OCI-LY1 (cell line): ENCODE data around the gene CLEC19A.

Experiments
- H2AFZ ChIP-seq: fragments of 200-600 bp; sonication (generic), shearing (Covaris generic); 2 replicates; pipeline ENCODE4 v1.6.0; 2014; ENCODE audit warnings: antibody characterized with exemption, mild to moderate bottlenecking, low read length
- H3F3A ChIP-seq: fragments of 200-600 bp; sonication (generic), shearing (Covaris generic); 2 replicates; pipeline ENCODE4 v1.6.0; 2014; ENCODE audit warnings: mild to moderate bottlenecking, antibody characterized with exemption, low read length, moderate library complexity; ENCODE audit not compliant: insufficient read depth
- H3K27ac ChIP-seq: fragments of 200-600 bp; sonication (generic); 2 replicates; pipeline ENCODE4 v1.5.1; 2014; ENCODE audit warnings: low read length, mixed run types, mild to moderate bottlenecking, low read depth; ENCODE audit not compliant: poor library complexity, severe bottlenecking
- H3K27me3 ChIP-seq: fragments of 200-600 bp; sonication (generic); 2 replicates; pipeline ENCODE4 v1.6.0; 2014; ENCODE audit warnings: antibody characterized with exemption, mild to moderate bottlenecking, low read length, moderate library complexity; ENCODE audit not compliant: insufficient read depth
- H3K36me3 ChIP-seq: fragments of 200-600 bp; sonication (generic); 2 replicates; pipeline ENCODE4 v1.6.1; 2014; ENCODE audit warnings: mild to moderate bottlenecking, antibody characterized with exemption, low read length, moderate library complexity, mixed read lengths; ENCODE audit not compliant: insufficient read depth
- H3K4me1 ChIP-seq: fragments of 200-600 bp; sonication (generic); 2 replicates; pipeline ENCODE4 v1.5.1; 2014; ENCODE audit warnings: mild to moderate bottlenecking, low read length, moderate library complexity; ENCODE audit not compliant: insufficient read depth, severe bottlenecking
- H3K4me2 ChIP-seq: fragments of 200-600 bp; sonication (generic), shearing (Covaris generic); 2 replicates; pipeline ENCODE4 v1.6.1; 2014; ENCODE audit warnings: low read length
- H3K4me3 ChIP-seq: fragments of 200-600 bp; sonication (generic); 2 replicates; pipeline ENCODE4 v1.5.1; 2014; ENCODE audit warnings: low read length, low read depth, mild to moderate bottlenecking, mixed read lengths; ENCODE audit not compliant: poor library complexity, severe bottlenecking
- H3K79me2 ChIP-seq: fragments of 200-600 bp; shearing (Covaris generic); 2 replicates; pipeline ENCODE4 v1.6.1; 2016; ENCODE audit warnings: mixed run types, low read length, mixed read lengths; ENCODE audit not compliant: insufficient read depth
- H3K9ac ChIP-seq: fragments of 200-600 bp; sonication (generic), shearing (Covaris generic); 2 replicates; pipeline ENCODE4 v1.6.1; 2014; ENCODE audit warnings: mild to moderate bottlenecking, low read length, mixed read lengths
- H3K9me2 ChIP-seq: fragments of 200-600 bp; sonication (generic), shearing (Covaris generic); 2 replicates; pipeline ENCODE4 v1.6.1; 2014; ENCODE audit warnings: low read depth, mild to moderate bottlenecking, low read length, mixed read lengths
- H3K9me3 ChIP-seq: fragments of 200-600 bp; shearing (Covaris generic); 2 replicates; pipeline ENCODE4 v1.6.1; 2014; ENCODE audit warnings: low read length, mixed read lengths
- H4K20me1 ChIP-seq: fragments of 200-600 bp; sonication (generic), shearing (Covaris generic); 2 replicates; pipeline ENCODE4 v1.6.0; 2016; ENCODE audit warnings: mild to moderate bottlenecking, low read length; ENCODE audit not compliant: insufficient read depth
- EZH2 ChIP-seq: fragments of 200-600 bp; sonication (generic), shearing (Covaris generic); IDR thresholded peaks from 2 replicates; pipeline ENCODE4 v1.8.0; 2017; ENCODE audit warnings: borderline replicate concordance, mixed run types, mild to moderate bottlenecking, antibody characterized with exemption, low read length, moderate library complexity, mixed read lengths
- TF ChIP-seq, protein P1 (sequence below): fragments of 200-600 bp; sonication (generic), shearing (Covaris generic); IDR thresholded peaks from 2 replicates; pipeline ENCODE4 v1.5.1; 2017; ENCODE audit warnings: mild to moderate bottlenecking, antibody characterized with exemption, low read length, moderate library complexity, mixed read lengths

The CLEC19A gene

DNA sequence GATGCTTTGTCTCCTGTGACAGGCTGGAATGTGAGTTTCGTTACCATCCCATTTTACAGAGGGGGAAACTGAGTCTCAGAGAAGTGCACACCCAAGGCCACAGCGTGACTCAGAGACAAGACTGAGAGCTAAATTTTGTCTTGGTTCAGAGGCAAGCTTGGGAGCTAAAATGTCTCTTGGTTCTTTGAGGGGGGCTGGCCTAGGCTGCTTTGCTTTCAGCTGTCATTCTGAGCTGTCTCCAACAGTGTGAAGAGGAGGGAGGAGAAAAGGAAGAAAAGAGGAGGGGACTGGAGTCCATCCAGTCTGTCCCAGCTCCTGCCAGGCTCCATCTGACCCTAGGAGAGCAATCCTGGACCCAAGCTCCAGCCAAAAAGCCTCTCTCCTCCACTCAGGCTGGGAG is at the start of gene CLEC19A:
CLEC19A (plus strand) TSS at position 301 of the 400 bp plus-strand sequence. CDS start 121 bp downstream, outside the sequence.
- H3K9ac ChIP-seq = no peak within 1 kb of the TSS
- no peaks in the 10 kb centered on the region for H3K27me3 ChIP-seq
- no peak within 1 kb of the TSS for H2AFZ ChIP-seq
- TF ChIP-seq EZH2 = no peak
- TF ChIP-seq, protein P1, sequence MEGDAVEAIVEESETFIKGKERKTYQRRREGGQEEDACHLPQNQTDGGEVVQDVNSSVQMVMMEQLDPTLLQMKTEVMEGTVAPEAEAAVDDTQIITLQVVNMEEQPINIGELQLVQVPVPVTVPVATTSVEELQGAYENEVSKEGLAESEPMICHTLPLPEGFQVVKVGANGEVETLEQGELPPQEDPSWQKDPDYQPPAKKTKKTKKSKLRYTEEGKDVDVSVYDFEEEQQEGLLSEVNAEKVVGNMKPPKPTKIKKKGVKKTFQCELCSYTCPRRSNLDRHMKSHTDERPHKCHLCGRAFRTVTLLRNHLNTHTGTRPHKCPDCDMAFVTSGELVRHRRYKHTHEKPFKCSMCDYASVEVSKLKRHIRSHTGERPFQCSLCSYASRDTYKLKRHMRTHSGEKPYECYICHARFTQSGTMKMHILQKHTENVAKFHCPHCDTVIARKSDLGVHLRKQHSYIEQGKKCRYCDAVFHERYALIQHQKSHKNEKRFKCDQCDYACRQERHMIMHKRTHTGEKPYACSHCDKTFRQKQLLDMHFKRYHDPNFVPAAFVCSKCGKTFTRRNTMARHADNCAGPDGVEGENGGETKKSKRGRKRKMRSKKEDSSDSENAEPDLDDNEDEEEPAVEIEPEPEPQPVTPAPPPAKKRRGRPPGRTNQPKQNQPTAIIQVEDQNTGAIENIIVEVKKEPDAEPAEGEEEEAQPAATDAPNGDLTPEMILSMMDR = no peak
- no peaks in the 10 kb centered on the region for H3K4me1 ChIP-seq
- H3K9me2 ChIP-seq = no peaks in the 10 kb centered on the region
- no peaks in the 10 kb centered on the region for H3K36me3 ChIP-seq
- H3K4me3 ChIP-seq = no peak within 1 kb of the TSS
- H4K20me1 ChIP-seq = no peaks in the 10 kb centered on the region
- no peak within 1 kb of the TSS for H3K27ac ChIP-seq
- H3K4me2 ChIP-seq = no peak within 1 kb of the TSS
- H3K79me2 ChIP-seq = no peaks in the 10 kb centered on the region
- no peaks in the 10 kb centered on the region for H3F3A ChIP-seq
- no peaks in the 10 kb centered on the region for H3K9me3 ChIP-seq

DNA sequence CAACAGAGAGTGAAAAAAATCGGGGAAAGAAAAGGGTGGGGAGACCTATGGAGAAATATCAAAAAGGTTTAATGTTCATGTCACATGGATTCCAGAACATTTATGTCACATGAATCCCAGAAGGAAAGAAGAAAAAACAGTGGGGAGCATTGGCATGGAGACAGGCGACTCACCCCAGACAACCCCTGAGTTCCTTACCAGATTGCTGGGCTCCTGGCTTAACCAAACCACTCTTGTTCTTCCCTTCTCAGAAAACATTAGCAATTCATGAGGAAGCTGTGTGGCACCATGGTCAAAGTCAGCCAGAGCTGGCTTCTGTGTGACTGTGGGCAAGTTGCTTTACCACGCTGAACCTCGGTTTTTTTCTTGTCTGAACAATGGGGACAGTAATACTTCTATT is 49.6 kb upstream of the CLEC19A start:
- Histone ChIP-seq H4K20me1 (no peaks in the 10 kb centered on the region), H3K4me1 (no peaks in the 10 kb centered on the region), H3K9me2 (no peaks in the 10 kb centered on the region), H3K9me3 (peaks cover 14% of the 10 kb centered on the region), H3K27ac (no peak overlapping the region), H3K9ac (no peak overlapping the region), H3K27me3 (no peaks in the 10 kb centered on the region), H3K79me2 (no peaks in the 10 kb centered on the region), H3F3A (no peaks in the 10 kb centered on the region), H3K4me2 (no peak overlapping the region), H2AFZ (no peak overlapping the region), H3K36me3 (no peaks in the 10 kb centered on the region), H3K4me3 (no peak overlapping the region)
- TF ChIP-seq EZH2 = no peak

DNA sequence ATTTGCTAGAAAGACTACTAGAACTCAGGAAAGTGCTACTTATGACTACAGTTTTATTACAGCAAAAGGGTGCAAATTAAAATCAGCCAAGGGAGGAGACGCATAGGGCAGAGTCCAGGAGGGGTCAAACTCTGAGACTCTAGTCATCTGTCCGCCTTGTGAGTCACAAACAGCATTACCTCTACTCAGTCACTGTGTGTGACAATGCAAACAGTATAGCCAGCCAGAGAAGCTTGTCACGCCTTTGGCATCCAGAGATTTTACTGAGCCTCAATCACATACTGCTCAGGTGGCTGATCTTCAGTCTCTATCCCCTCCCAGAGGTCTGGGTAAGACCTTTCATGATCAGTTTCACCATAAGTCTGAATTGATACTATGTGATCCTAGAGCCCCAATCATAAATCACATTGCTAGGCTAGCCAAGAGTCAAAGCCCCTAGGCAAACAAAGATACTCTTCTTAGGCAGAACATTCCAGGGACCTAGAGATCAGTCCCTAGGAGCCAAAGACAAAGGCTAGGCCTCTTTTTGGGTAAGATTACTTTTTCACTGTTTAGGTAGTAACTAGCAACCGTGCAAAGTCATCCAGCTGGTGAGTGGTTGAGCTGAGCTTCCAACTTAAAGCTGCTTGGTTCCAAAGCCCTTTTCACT is 48.8 kb upstream of the CLEC19A start:
- no peaks in the 10 kb centered on the region for H3F3A ChIP-seq
- H3K9ac ChIP-seq = no peak overlapping the region
- no peaks in the 10 kb centered on the region for H3K4me1 ChIP-seq
- H3K9me3 ChIP-seq = peaks cover 14% of the 10 kb centered on the region
- no peak overlapping the region for H3K4me3 ChIP-seq
- TF ChIP-seq, protein P1 = no peak
- no peak for TF ChIP-seq EZH2
- H3K4me2 ChIP-seq = no peak overlapping the region
- H3K27me3 ChIP-seq = no peaks in the 10 kb centered on the region
- no peaks in the 10 kb centered on the region for H3K79me2 ChIP-seq
- no peak overlapping the region for H2AFZ ChIP-seq
- H3K27ac ChIP-seq = no peak overlapping the region
- H4K20me1 ChIP-seq = no peaks in the 10 kb centered on the region
- no peaks in the 10 kb centered on the region for H3K9me2 ChIP-seq
- H3K36me3 ChIP-seq = no peaks in the 10 kb centered on the region

GRCh38 chr16:19238406-19238805 is 47.1 kb upstream of the CLEC19A start:
- H3K27me3 ChIP-seq = no peaks in the 10 kb centered on the region
- no peak overlapping the region for H2AFZ ChIP-seq
- no peak overlapping the region for H3K27ac ChIP-seq
- no peaks in the 10 kb centered on the region for H3F3A ChIP-seq
- no peaks in the 10 kb centered on the region for H3K4me1 ChIP-seq
- no peak overlapping the region for H3K4me3 ChIP-seq
- H3K9me3 ChIP-seq = peaks cover 14% of the 10 kb centered on the region
- H4K20me1 ChIP-seq = no peaks in the 10 kb centered on the region
- H3K79me2 ChIP-seq = no peaks in the 10 kb centered on the region
- no peak overlapping the region for H3K4me2 ChIP-seq
- no peak overlapping the region for H3K9ac ChIP-seq
- no peaks in the 10 kb centered on the region for H3K36me3 ChIP-seq
- no peaks in the 10 kb centered on the region for H3K9me2 ChIP-seq
- TF ChIP-seq, protein P1 = no peak
- no peak for TF ChIP-seq EZH2
